Neural crest cell (in vitro differentiated cells): Measurements from ENCODE around the gene GAMT. TPM values are rescaled to one million over a fixed set of nuclear protein-coding genes. Genes with fewer than 3 reads are reported as not detected.
A peak's percentile ranks its signal among the peaks of the same experiment; 100 is the strongest.

Experiments
- DNase-seq: peaks from one replicate; pipeline ENCODE4 v3.0.0; 2021; ENCODE audit warnings: low read depth, mixed read lengths, low spot score
- H3K27ac Mint-ChIP-seq: one replicate; pipeline ENCODE4 v1.8.0; 2021; ENCODE audit warnings: mild to moderate bottlenecking, mixed read lengths; ENCODE audit not compliant: unreplicated experiment
- H3K27me3 Mint-ChIP-seq: 2 replicates; pipeline ENCODE4 v1.8.0; 2021; ENCODE audit warnings: low read depth, mild to moderate bottlenecking, mixed read lengths
- H3K36me3 Mint-ChIP-seq: 2 replicates; pipeline ENCODE4 v1.8.0; 2021; ENCODE audit warnings: low read depth, mild to moderate bottlenecking, mixed read lengths
- H3K4me1 Mint-ChIP-seq: 2 replicates; pipeline ENCODE4 v1.8.0; 2021; ENCODE audit warnings: mixed read lengths
- H3K4me3 Mint-ChIP-seq: one replicate; pipeline ENCODE4 v1.8.0; 2021; ENCODE audit warnings: mild to moderate bottlenecking, mixed read lengths
- H3K9me3 Mint-ChIP-seq: 2 replicates; pipeline ENCODE4 v1.8.0; 2021; ENCODE audit warnings: mixed read lengths
- total RNA-seq: library from RNA; stranded (reverse); gene quantifications from 2 replicates; pipeline ENCODE4 v1.2.1, GENCODE V29; 2021
- TF ChIP-seq, protein P1 (sequence below): fragments of 200-600 bp; sonication (generic); conservative IDR thresholded peaks from 2 replicates; pipeline ENCODE4 v1.5.0; 2021; ENCODE audit warnings: antibody characterized with exemption, mild to moderate bottlenecking

Gene GAMT
- total RNA-seq, 1 donor from 2014 or later = 45.6 TPM

DNA sequence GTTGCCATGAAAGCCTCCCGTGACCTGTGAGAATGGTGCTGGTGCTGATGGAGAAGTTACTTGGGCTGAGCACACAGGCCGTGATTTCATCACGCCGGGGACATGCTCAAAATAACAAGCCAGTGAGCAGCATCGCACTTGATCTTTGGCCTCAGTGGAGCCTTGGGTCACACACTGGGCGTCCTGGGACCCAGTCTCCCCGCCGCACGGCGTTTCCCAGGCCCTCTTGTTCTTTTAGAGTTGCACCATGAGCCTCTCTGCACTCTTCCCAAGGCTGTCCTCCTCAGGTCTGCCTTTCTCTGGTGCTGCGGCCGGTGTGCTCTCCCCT lies 27.1 kb downstream of the GAMT start:
- Mint-ChIP-seq H3K27me3 (no peaks in the 10 kb centered on the region), H3K4me3 (no peak overlapping the region), H3K9me3 (no peaks in the 10 kb centered on the region), H3K4me1 (no peaks in the 10 kb centered on the region), H3K36me3 (peaks cover 4% of the 10 kb centered on the region), H3K27ac (no peak overlapping the region)
- TF ChIP-seq, protein P1, sequence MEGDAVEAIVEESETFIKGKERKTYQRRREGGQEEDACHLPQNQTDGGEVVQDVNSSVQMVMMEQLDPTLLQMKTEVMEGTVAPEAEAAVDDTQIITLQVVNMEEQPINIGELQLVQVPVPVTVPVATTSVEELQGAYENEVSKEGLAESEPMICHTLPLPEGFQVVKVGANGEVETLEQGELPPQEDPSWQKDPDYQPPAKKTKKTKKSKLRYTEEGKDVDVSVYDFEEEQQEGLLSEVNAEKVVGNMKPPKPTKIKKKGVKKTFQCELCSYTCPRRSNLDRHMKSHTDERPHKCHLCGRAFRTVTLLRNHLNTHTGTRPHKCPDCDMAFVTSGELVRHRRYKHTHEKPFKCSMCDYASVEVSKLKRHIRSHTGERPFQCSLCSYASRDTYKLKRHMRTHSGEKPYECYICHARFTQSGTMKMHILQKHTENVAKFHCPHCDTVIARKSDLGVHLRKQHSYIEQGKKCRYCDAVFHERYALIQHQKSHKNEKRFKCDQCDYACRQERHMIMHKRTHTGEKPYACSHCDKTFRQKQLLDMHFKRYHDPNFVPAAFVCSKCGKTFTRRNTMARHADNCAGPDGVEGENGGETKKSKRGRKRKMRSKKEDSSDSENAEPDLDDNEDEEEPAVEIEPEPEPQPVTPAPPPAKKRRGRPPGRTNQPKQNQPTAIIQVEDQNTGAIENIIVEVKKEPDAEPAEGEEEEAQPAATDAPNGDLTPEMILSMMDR = no peak
- DNase-seq = no peak

DNA sequence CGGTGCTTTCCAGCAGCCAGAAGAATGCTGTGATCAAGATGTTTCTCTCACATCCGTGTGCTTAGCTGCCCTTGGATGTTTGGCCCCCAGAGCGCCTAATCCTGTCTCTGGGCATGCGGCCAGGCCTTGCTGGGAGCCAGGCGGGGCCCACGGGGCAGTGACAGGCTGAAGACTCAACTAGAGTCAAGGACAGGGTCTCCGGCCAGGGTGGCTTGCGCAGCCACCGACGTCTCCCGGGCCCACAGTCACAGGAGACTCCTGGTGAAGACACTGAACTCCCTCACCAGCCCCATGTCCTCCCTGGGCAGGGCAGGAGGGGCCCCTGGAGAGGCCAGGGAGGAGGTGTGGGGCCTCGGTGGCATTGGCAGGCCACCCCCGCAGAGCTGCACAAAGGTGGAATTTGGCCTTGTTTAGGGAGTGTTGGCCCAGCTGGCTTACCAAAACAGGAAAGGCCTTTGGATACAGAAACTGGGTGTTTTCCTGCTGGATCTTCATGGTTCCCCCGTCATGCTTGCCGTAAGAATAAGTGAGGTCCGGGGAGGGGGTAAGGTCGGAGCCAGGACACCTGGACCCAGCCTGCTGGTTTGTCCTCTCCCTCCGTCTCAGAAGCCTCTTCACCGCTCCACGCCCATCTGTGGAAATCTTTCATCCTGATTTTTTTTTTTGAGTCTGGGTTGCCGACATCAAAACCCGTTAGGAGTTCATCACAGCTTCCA lies 27.6 kb downstream of the GAMT start:
- Mint-ChIP-seq H3K4me3 (no peak overlapping the region), H3K27me3 (no peaks in the 10 kb centered on the region), H3K9me3 (no peaks in the 10 kb centered on the region), H3K27ac (no peak overlapping the region), H3K4me1 (no peaks in the 10 kb centered on the region), H3K36me3 (peaks cover 4% of the 10 kb centered on the region)
- TF ChIP-seq, protein P1 = no peak
- DNase-seq = no peak

DNA sequence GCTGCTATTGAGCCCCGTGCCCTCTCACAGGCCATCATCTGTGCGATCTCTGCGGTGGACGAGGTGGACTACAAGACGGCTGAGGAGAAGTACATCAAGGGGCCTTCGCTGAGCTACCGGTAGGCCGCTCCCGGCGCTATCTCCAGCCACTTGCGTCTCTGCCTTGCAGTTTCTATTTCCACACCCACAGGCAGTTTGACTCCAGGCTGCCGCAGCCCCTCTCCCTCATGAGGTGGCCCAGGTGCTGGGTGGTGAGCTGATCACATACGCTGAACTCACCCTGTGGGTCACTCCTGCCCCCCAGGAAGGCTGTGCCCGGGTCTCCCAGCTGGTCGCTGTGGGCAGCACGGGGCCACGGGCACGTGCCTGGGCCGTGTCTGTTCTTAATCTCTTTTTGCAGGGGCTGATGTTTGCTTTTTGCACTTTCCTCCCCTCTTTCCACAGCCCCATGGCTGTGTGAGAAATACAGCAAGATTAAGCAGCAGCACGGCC lies 28.3 kb downstream of the GAMT start:
- no peak overlapping the region for H3K4me3 Mint-ChIP-seq
- TF ChIP-seq, protein P1 = no peak
- peaks cover 4% of the 10 kb centered on the region for H3K36me3 Mint-ChIP-seq
- no peak overlapping the region for H3K27ac Mint-ChIP-seq
- no peaks in the 10 kb centered on the region for H3K9me3 Mint-ChIP-seq
- H3K4me1 Mint-ChIP-seq = no peaks in the 10 kb centered on the region
- no peaks in the 10 kb centered on the region for H3K27me3 Mint-ChIP-seq
- DNase-seq = no peak

DNA sequence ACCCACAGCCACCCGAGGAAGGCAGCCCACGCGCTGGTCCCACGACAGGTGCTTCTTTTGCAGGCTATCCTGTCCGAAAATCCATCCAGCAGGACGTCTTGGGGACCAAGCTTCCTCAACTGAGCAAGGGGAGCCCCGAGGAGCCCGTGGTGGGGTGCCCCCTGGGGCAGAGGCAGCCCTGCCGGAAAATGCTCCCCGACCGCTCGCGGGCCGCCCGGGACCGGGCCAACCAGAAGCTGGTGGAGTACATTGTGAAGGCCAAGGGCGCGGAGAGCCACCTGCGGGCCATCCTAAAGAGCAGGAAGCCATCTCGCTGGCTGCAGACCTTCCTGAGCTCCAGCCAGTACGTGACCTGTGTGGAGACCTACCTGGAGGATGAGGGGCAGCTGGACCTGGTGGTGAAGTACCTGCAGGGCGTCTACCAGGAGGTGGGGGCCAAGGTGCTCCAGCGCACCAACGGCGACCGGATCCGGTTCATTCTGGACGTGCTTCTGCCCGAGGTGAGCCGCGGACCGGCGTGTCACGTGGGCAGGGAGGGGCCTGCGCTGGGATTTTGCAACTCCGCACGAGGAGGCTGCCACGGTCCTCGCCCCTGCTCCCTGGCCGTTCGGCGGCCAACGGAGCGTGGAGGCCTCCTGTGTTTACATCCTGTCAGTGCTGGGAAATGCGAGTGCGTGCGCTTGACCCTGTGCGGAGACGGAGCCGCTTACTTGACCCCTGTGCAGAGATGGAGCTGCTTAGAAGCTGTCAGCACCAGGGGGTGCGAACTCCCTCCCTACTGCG lies 30.6 kb downstream of the GAMT start:
- Mint-ChIP-seq H3K4me1 (no peaks in the 10 kb centered on the region), H3K9me3 (no peaks in the 10 kb centered on the region)
- TF ChIP-seq, protein P1 = no peak

DNA sequence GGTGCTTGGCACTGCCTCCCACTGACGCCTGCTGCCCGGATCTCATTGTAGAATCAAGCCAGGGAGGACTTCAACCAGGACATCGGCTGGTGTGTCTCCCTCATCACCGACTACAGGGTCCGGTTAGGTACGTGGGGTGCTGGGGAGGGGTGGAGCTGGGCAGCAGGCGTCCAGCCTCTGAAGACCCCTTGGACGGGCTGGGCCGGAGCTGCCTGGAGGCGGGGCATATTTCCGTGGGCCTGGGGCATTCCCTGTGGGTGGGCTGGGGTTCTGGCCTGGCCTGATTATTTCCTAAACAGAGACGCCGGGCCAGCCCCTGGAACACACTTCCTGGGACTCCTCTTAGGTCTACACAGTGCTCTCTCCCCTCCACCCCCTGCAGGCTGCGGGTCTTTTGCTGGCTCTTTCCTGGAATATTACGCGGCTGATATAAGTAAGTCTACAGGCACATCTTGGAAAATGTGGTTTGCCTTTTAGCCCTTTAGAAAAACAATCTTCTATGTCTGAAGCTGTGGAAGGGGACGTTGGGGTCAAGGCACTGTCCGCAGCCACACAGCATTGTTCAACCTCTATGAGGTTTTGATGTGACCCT lies 32.0 kb downstream of the GAMT start:
- H3K4me3 Mint-ChIP-seq = no peak overlapping the region
- H3K27ac Mint-ChIP-seq = peak overlapping the region; percentile 35
- H3K27me3 Mint-ChIP-seq = no peaks in the 10 kb centered on the region
- H3K36me3 Mint-ChIP-seq = peaks cover 8% of the 10 kb centered on the region
- DNase-seq = no peak
- TF ChIP-seq, protein P1 = no peak
- H3K4me1 Mint-ChIP-seq = no peaks in the 10 kb centered on the region
- no peaks in the 10 kb centered on the region for H3K9me3 Mint-ChIP-seq

More for the DNA sequence above, 30.6 kb downstream of the GAMT start:
- Mint-ChIP-seq H3K36me3 (peaks cover 4% of the 10 kb centered on the region), H3K4me3 (no peak overlapping the region), H3K27me3 (no peaks in the 10 kb centered on the region), H3K27ac (no peak overlapping the region)
- DNase-seq = no peak
